HT1080 (cell line): ENCODE results near the gene DMKN. TPM values are rescaled to one million over a fixed set of nuclear protein-coding genes. Genes with fewer than 3 reads are reported as not detected.
A peak's percentile ranks its signal among the peaks of the same experiment; 100 is the strongest.

Experiments used
- DNase-seq: peaks from one replicate; pipeline ENCODE4 v3.0.0-alpha.2; 2015; ENCODE audit warnings: low read depth
- total RNA-seq: library from RNA; depleted of rRNA; stranded (reverse); fragments of >200 nt; shearing (Covaris generic); gene quantifications from 2 replicates; pipeline ENCODE4 v1.2.3, GENCODE V29; 2014

Gene DMKN
- total RNA-seq, 1 experiment from 2014 or later: 34.4 TPM

GRCh38 chr19:35528218-35529038 lies 15.0 kb upstream of the DMKN start, which contains the start of gene SBSN:
Gene SBSN, minus strand, starts transcription at chr19:35528311. Its CDS starts 30 bp downstream, at chr19:35528281.
- DNase-seq: peak; percentile 86

- no peak for DNase-seq
Observed at GRCh38 chr19:35525873-35526272, 12.4 kb upstream of the DMKN start.

GRCh38 chr19:35524181-35524837 lies 10.9 kb upstream of the DMKN start:
- no peak for DNase-seq

- no peak for DNase-seq
Observed at GRCh38 chr19:35522745-35523327, 9.4 kb upstream of the DMKN start.

GRCh38 chr19:35521124-35521743 lies 7.8 kb upstream of the DMKN start:
- DNase-seq: no peak

GRCh38 chr19:35519291-35519690 lies 5.8 kb upstream of the DMKN start:
- DNase-seq: peak; percentile 70

GRCh38 chr19:35518313-35518712 lies 4.9 kb upstream of the DMKN start:
- DNase-seq: peak; percentile 91

GRCh38 chr19:35517342-35517741 lies 3.9 kb upstream of the DMKN start:
- DNase-seq: no peak

GRCh38 chr19:35516310-35516709 lies 2.9 kb upstream of the DMKN start:
- DNase-seq: no peak

GRCh38 chr19:35514282-35514809 lies 897 bp upstream of the DMKN start:
- no peak for DNase-seq

- DNase-seq: no peak
Observed at GRCh38 chr19:35512831-35513627, 420 bp downstream of the DMKN start.

- DNase-seq: no peak
Observed at GRCh38 chr19:35511337-35511736, 2.1 kb downstream of the DMKN start.

- DNase-seq: no peak
Observed at GRCh38 chr19:35510626-35510964, 2.9 kb downstream of the DMKN start.

GRCh38 chr19:35509861-35510625 lies 3.4 kb downstream of the DMKN start:
- DNase-seq: peak; percentile 73

GRCh38 chr19:35509018-35509652 lies 4.3 kb downstream of the DMKN start:
- peak; percentile 36 for DNase-seq

GRCh38 chr19:35508129-35508528 lies 5.3 kb downstream of the DMKN start:
- no peak for DNase-seq

GRCh38 chr19:35507561-35507960 lies 5.9 kb downstream of the DMKN start:
- DNase-seq: no peak

- DNase-seq: no peak
Observed at GRCh38 chr19:35506011-35506410, 7.4 kb downstream of the DMKN start.

GRCh38 chr19:35502751-35503150 lies 10.7 kb downstream of the DMKN start:
- DNase-seq: no peak

GRCh38 chr19:35501684-35502083 lies 11.8 kb downstream of the DMKN start:
- peak; percentile 53 for DNase-seq
